ENCODE measurements around the gene OSBP2.

The OSBP2 gene

DNA sequence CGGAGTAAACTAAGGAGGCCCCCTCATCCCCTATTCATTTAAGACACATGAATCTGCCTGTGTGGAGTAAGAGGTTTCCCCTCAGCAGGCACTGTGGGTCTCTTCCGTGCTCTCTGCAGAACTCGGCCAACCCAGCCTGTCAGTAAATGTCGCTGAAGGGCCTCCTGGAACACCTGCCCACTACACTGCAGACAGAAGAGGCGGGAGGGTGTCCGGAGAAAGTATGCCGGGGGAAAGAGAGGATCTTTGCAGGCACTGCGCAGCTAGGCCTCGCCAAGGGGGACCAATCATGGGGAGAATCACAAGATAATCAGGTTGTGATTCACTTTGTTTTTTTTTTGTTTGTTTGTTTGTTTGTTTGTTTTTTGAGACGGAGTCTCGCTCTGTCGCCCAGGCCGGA lies 163.1 kb downstream of the OSBP2 start:
- DNase-seq, result no peak

DNA sequence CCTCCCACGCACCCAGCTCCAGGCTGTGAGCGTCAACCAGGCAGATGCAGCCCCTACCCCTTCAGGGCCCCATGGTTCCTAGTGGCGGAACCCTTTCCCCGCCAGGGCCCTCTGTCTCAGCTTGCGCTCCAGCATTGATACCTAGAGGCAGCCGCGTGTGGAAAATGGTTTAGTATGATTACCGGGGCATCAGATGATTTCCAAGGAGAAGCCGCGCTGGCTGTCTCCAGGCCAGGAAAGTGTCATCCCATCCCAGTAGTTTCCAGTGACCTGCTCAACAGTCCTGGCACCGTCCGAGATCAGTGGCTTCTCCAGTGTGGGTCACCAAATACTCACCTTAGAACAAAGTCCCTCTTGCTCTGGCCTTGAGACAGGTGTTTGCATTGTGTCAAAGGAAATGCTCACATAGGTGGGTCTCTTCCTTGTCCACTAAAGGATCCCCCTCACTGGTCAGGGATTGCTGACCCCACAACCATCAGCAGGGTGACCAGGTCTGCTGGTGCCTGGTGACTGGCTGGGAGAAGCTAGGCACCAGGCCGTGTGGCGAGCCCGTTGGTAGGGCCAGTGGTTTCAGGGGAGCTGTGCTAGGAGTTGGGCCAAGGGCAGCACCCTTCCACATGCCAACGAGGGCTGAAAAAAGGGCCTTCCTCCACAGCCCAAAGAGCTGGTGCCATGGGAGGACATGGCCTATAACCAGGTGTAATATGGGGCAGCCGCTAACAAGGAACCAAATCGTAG lies 164.5 kb downstream of the OSBP2 start:
- DNase-seq, result no peak

DNA sequence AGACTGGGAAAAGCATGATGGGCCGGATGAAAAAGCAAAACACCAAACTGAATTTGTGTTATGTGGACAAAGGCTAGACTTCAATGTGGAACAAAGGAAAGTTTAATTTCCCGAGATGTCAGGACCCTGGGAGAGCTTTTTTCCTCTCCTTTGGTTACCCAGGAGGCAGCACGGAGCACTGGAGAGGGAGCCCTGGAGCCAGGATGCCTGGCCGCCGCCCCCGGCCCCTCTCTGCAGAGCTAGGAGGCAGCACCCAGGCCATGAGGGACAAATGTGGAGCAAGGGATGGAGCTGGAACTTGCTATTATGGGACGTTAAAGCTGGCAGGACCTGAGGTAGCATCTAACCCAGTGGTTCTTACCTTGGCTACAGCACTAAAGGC lies 165.0 kb downstream of the OSBP2 start:
- DNase-seq, result no peak

DNA sequence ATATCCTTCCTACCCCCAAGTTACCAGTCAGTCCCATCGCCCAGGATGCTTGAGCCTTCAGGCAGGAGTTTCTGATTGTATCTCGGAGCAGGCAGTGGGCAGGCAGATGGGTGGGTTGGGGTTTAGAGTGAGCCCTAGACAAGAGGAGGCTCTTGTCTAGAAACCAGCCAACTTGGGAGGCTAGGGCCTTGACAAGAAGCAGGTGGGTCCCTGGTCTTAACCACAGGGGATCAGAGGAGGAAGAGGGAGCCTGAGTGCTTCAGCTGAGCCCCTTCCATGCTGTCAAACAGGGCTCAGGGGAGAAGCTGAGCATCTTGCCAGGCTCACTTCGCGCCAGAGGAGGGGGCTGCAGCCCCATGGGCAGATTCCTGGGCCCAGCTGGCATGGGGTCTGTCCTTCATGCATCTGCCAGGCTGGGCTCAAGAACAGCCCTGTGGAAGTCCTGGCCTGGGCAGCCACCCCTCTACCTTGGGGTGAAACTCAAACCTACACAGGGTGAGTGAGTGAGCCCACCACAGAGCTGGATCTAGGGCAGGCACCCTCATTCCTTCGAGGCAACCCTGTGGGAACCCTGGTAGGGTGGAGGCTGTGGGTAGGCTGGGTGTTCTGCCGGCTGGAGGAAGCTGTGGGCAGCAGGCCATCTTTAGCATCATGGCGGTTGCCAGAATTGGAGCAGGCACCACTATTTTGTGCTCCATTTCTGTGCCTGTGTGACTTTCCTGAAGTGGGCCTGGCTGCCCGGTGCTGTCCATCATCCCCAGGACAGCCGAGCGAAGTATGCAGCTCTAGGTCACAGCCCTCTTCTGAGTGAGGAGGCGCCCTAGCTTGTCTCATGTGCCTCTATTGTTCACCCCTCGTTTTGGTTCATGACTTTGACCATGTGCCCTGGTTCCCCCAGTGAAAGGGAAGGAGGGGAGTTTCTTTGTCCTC lies 165.8 kb downstream of the OSBP2 start:
- no peak for DNase-seq

DNA sequence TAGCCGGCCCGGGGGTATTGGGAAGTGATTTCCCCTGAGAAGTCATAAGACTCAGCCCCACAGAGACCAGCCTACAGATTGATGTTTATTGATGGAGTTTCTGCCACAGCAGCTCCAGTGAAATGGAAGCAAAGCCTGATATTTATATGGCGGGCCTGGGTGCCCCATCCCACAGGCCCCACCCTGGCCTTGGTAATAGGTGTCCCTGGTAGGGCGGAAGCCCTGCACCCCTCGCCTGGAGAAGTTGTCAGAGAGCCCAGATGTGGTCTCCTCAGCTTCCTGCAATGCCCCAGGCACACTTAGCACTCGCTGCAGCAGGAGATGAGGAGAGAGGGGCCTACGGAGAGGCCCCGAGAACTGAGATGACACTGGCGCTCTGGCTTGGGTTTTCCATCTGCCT lies 166.5 kb downstream of the OSBP2 start:
- DNase-seq, result no peak

DNA sequence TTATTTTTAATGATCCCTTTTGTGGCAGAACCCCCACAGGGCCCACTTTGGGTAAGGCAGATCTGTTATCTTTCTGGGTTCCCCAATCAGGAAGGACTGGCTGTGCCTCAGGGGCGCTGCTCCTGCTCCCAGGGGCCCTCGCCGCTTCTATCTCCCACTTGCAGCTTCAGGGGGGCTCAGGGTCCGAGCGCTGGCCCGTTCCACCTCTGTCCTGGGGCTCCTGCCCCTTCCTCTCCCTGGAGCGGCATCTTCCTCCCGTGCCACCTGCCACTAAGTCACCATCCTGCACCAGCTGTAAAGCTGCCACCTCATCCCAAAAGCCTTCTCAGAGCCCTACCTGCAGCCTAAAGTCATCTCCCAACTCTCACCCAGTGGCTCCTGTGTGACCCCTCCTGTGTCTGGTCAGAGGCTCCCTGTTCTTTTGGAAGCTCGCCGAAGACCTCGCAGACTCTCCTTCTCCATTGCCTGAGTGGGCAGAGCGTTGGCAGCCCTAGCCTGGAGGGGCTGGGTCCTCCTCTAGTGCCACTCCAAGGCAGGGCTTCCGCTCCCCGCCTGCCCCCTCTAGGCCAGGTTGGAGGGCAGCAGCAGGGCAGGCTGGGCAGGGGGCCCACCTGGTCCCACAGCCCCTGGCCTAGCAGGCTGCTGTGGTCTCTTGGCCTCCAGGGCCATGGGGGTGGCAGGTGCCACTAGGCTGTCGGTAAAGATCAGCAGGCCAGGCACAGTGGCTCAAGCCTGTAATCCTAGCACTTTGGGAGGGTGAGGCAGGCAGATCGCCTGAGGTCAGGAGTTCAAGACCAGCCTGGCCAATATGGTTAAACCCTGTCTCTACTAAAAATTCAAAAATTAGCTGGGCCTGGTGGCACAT lies 167.2 kb downstream of the OSBP2 start:
- DNase-seq, result no peak

DNA sequence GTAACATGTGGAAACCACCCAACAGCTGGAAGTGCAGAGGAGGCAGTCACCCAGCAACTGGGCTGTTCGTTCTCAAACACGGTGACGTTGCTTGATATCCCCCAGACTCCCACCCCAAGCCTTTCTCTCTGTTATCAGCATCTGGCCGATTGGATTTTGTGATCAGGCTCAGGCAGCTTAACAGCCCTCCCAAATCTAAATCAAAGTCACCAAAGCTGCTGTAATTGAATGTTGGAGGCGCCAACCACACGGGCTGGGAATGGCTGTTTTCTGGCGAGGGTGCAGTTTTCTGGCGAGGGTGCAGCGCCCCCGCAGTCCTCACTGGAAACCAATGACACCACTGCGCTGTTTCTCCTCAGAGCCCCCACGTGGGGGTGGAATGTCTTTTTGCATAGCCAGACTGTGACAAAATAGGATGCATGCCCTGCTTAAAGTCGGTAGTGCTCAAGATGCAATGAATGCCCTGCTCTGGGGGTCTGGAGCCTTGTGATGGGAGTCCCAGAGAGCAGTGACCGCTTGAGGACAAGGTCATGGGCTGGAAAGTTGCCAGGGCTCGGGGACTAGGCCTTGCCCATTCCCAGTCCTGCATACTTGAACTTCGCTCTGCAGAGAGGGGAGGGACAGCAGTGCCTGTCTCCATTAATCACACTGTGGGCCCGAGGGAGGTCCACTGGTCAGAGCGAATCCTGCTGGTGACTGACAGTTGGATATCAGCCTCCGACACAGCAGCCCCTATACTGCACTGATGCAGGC lies 168.6 kb downstream of the OSBP2 start:
- DNase-seq, result no peak

DNA sequence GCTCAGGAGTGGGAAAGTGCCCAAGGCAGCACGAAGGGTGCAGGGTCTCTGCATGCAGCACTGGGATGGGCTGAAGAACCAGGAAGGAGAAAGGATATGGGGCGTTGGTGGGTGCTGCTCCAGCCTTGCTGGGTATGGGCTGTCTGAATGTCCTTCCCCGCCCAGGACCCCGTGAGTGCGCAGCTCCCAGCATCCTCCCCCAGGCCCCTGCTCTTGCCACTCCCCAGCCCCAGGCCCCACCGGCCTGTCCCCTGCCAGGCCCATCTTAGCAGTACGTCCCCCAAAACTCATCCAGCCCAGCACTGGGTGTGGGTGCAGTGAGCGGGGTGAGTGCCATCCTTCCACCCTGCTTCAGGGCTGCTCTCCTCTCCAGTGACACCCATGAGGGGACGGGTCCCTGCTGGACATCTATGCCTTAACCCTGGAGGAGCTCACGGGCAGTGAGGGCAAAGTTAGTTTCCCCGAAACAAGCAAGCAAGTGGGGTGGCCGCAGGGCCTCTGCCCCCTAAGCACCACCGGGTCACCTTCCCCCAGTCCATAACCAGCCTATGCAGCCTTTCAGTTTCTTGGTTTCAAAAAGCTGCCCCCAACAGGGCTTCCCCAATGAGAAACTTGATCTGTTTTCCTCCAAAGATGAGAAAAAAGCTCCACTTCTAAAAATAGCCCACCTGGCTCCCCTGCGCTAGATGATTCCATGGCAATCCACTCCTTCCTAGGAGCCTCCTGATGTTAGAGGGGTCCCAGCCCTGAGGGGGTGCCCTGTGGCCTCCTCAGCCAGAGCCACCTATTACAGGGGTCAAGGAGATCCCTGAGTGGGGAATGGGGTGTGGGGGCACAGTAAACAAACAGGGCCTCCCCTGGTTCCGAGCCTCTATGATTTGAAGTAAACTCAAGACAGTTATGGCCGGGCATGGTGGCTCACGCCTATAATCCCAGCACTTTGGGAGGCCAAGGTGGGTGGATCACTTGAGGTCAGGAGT lies 170.1 kb downstream of the OSBP2 start:
- DNase-seq, result no peak

DNA sequence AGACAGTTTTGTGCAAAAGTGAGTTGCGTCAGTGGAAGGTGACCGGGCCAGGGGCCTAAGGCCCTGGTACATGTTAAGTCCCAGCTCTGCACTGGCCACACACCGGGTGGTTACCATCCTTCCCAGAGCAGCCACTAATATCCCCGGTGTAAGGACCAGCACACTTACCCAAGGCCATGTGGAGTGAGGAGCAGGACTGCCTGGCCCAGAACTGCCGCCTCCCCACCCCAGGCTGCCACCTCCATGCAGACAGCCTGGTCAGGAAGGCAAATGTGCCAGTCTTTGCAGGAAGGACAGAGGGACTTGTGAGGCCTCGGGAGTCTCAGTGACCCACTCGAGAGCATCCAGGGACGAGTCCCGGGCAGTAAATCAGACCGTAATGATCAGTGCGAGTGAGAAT lies 171.0 kb downstream of the OSBP2 start:
- DNase-seq, result no peak

DNA sequence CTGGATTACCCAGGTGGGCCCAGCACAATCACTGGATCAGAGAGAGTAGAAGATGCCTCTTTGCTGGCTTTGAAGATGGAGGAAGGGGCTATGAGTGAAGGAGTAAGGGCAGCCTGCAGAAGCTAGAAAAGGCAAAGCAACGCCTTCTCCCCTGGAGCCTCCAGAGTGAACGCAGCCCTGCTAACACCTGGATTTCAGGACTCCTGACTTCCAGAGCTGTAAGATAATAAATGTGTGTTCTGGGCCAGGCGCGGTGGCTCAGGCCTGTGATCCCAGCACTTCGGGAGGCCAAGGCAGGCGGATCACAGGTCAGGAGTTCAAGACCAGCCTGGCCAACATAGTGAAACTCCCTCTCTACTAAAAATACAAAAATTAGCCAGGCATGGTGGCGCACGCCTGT lies 171.5 kb downstream of the OSBP2 start:
- no peak for DNase-seq

DNA sequence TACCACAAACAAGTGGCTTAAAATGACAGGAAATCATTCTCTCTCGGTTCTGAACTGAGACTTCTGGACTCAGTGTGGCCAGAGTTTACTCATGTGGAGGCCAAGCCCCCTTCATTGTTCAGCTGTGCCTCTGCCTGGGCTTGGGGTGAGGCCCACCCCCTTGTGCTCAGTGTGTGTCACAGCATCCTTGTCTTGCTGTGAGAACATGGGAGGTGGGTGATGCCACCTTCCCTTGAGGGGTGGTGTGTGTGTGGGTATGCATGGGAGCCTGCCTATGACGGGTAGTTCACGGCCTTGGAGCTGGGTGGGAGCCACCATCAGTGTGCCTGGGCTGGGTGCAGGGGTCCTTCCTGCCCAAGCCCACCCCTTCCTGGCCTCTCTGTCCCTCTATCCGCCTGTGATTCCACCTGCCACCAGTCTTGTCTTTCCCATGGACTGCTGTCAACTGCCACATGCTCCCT lies 172.2 kb downstream of the OSBP2 start:
- no peak for DNase-seq

DNA sequence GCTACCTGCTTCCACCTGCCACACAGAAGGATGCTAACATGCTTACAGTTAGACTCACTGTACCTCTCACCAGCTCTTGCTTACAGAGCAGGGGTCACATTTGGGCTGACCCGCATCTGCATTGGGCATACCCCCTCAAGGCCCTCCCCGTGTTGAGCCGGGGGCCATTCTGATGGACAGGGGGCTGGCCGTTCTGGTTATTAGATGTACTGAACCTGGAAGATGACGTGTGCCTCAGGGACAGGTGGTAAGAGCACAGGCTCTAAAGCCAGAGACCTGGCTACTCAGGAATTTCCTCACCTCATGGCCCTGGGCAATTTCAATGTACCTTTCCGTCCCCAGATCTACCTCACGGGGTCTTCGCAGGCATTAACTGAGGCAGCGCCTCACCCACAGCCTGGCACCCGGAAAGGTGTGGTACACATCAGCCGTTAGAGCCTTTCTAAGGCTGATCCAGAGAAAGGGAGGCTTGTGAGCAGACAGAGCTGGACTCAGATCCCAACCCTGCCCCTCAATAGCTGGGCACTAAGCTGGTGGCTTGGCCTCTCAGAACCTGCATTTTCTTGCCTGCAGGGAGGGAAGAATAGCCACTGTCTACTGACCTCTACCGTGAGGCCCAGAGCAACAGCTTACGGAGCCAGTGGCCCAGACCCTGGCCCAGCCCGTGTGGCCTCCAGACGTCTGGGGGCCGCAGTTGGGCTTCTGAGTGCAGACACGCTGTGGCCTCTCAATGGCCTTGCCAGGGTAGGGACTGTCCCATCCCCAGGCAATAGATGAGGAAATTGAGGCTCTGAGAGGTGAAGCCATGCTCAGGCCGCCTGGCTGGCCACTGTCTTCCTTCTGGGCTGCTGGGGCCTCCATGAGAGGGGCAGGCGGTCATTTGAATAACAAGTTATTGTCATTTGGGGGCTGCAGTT lies 173.3 kb downstream of the OSBP2 start:
- DNase-seq, result no peak

DNA sequence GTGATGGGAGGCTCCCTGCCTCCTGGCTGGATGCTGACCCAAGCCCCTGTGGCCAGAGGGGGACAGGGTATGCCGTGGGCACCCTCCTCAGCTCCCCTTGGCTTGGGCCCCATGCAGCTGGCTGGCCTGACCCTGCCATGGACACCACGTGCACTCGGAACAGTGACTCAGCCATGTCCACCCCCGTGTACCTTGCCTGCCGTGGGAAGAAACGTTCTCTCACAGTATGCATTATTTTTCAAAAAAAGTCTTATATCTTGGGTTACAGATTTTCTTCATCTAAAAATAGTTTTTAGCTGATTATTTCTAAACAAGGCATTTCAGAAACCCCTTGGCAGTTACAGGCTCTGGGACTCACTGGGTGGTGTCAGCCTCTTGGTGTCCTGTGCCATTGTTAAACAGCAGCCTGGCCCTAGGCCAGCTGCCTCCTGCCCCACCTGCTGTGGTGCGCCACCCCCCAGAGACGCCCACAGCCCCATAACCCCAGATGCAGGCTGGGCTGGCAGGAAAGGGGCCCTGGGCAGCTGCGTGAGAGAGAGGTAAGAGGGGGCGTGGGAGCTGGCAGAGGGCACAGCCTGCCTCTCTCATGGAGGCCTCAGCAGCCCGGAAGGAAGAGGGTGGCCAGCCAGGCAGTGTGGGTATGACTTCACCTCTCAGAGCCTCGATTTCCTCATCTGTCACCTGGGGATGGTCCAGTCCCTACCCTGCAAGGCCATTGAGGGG lies 174.2 kb downstream of the OSBP2 start:
- DNase-seq, result no peak

DNA sequence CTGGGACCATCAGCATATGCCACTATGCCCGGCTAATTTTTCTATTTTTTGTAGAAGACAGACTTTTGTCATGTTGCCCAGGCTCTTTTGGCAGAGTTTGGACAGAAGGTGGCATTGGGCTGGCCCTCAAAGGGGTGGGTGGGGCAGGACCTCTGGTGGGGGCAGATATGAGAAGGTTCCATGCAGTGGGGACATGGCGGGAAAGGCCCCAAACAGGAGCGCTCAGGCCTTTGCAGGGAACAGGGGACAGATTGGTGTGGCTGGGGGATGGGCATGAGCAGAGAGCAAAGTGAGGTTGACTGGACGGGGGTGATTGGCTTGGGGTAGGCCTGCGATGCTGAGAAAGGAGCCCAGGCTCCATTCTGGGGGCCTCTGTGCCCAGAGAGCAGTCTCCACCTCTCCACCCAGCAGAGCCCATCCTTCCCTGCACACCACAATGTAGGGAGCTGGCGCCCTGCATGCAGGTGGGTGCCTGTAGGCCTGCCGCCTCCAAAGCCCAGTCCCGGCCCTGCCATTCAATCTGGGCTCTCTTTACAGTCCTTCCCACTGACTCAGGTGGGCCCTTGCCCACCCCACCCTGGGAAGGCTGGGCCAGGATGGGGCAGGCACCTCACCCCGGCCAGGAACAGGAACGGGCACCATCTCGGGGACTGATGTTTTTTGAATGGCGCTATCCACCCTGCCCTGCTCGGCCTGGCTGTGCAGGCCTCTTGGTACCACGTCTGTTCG lies 175.2 kb downstream of the OSBP2 start:
- no peak for DNase-seq

DNA sequence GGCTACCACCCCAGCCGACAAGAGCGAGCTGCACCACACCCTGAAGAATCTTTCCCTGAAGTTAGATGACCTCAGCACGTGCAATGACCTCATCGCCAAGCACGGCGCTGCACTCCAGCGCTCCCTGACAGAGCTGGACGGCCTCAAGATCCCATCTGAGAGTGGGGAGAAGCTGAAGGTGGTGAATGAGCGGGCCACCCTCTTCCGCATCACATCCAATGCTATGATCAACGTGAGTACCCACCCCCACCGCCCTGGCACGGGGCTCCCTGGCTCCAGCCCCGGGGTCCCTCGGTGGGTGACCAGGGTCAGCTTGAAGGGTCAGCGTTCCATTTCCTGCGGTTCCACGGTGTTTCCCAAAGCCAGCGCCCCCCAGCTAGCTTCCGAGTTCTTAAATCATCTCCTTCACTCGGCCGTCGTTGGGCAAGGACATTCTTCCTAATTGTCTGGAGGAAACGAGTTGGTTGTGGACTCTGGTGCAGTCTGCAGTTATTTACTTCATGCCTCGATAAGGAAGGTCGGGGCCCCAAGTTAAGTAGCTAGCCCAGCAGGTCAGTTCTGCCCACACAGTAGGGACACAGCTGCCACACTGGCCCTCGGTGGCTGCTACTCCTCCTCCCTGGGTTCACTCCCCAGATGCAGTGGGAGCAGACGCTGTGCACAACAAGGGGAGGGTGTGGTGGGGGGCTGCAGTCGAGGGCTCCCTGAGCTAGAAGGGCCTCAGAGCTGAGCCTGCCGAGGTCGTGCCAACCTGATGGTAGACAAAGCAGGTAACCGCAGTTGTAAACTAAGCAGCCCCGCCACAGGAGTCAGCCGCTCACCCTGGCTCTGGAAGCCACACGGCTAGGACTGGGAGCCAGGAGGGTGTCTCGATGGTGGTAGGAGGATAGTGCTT lies 176.0 kb downstream of the OSBP2 start:
- no peak for DNase-seq

DNA sequence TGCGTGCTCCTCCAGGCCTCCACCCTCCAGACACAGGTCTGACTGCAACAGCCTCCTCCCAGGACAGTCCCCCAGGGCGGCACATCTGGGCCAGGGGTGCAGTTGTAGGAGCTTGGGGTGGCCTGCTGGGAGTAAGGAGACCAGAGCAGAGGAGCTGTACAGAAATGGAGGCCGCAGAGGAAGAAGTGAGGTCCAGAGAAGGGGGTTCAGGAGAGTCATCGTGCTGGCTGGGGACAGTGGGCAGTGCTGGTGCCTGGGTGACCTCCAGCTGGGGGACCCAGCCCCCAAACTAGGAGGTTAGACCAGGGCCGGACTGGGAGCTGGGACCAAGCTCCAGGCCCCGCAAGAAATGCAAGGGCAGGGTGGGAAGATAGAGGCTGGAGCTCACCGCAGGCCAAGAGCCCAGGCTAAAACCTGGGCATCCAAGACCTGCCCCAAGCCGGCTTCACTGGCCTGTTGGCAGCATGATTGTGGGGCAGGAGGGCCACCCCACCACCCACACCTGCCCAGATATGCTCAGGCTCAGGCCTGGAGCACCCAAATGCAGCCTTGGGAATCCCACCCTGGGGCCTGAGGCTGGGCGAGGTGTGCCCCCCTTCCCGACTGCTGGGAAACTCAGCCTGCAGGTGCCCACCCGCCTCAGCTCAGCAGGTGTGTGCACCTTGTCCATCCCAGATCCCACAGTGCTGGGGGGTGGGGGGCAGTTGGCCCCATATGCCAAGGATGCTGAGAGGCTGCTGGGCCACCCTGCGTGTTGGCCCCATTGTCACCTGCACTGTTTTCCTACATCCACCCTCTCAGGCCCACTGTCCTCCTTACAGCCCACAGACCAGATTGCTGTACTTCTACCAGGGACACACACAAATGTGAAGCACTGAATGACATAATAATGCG lies 177.0 kb downstream of the OSBP2 start:
- DNase-seq, result no peak

Data from activated CD4-positive, alpha-beta T cell treated with anti-CD3 and anti-CD28 coated beads, Interleukin-2, amount 50 U/mL, for 1 hour (primary cell).